Muscle layer of colon (tissue), 2 donors: ENCODE measurements around the gene SDHAF2.

Source experiments
- H3K27ac ChIP-seq: one replicate; pipeline ENCODE4 v1.7.0; 2013; ENCODE audit warnings: low read depth, mild to moderate bottlenecking, low read length, moderate library complexity
- H3K27me3 ChIP-seq, 2 donors: one replicate each; pipeline ENCODE4 v1.7.0; 2013; ENCODE audit warnings: low read length in 2 of 2, mild to moderate bottlenecking in 2 of 2; ENCODE audit not compliant: insufficient read depth in 2 of 2, control insufficient read depth in 1 of 2
- H3K36me3 ChIP-seq: one replicate; pipeline ENCODE4 v1.7.0; 2013; ENCODE audit warnings: mild to moderate bottlenecking, low read length; ENCODE audit not compliant: insufficient read depth
- H3K4me1 ChIP-seq: one replicate; pipeline ENCODE4 v1.7.0; 2013; ENCODE audit warnings: mild to moderate bottlenecking, low read length; ENCODE audit not compliant: insufficient read depth
- H3K4me3 ChIP-seq, 2 donors: one replicate each; pipeline ENCODE4 v1.7.0; 2013; ENCODE audit warnings: low read length in 2 of 2, low read depth in 1 of 2, mild to moderate bottlenecking in 1 of 2, moderate library complexity in 1 of 2
- H3K9ac ChIP-seq: one replicate; pipeline ENCODE4 v1.7.0; 2013; ENCODE audit warnings: low read length
- H3K9me3 ChIP-seq: one replicate; pipeline ENCODE4 v1.7.0; 2013; ENCODE audit warnings: mild to moderate bottlenecking, low read length
- donor health status: abdominal sarcoma.
- donor health status: Adenocarcinoma of cecum.

Gene SDHAF2

DNA sequence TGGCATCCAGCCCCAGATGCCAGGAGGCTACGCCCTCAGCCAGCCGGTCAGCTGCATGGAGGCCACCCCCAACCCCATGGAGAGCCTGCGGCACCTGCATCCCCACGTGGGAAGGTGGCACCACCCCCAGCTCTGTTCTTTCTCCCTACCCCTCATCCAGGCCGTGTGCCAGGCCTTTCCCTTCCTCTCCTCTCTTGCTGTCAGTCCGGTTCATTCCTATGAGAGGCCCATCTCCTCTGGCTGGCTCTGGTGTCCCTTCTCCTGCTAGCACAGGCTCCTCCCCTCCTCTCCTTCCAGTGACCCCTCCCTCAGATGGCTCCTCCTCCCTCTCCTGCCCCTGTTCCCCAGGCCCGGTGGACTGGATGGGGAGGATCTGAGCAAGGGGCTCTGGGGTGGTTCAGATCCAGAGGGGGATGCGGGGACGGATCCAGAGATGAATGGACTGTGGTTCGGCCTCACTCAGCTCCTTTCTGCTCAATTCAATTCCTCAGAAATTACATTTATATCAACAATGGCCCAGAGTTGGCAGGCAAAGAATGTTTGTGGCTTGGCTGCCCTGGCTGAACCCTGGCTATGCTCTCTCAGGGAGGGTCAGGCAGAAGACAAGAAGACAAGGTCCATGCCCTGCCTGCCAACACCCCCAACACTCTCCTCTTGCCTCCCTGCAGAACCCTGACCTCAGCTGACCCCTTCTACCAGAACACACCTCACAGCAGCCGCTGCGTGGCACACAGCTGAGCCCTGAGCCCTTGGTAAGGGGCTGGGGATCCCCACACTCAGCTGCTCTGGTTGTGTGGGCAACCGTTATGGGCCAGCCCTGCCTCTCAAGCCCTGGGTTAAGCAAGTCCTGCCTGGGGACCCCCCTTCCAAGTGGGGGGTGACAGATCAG lies 60.2 kb downstream of the SDHAF2 start:
- Histone ChIP-seq H3K4me1 (peaks cover 22% of the 10 kb centered on the region), H3K36me3 (no peaks in the 10 kb centered on the region), H3K9ac (no peak overlapping the region), H3K27ac (peak overlapping the region; percentile 16), H3K27me3 (no peaks in the 10 kb centered on the region), H3K9me3 (no peaks in the 10 kb centered on the region), H3K4me3 (peak overlapping the region in 1 of 2 donors; percentile 6)

DNA sequence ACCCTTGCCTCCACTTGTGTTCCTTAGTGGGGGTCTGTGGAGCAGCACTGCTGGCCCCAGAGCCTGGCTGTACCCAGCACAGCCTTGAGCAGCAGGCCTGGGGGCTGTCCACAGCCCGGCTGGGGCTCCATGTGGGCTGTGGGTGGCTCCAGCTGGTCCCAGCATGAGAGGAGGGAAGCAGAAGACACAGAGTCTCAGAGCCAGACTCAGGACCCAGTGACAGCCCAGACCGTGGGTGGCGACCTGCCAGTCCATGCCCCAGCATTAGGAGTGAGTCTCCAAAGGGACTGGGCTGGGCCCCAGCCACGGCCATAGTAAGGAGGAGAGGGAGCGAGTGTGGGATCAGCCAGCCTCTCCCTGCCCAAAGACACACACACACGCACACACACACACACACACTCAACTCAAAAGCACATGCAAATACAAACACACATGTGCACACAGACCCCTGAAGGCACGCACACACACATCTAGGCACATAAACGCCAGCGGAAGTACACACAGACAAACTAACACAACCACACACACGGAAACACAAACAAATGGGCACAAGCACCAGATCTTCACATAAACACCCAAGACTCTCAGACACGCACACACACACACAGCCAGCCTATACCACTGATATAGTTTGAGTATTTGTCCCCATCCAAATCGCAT lies 61.9 kb downstream of the SDHAF2 start:
- Histone ChIP-seq H3K4me1 (peaks cover 22% of the 10 kb centered on the region), H3K27me3 (no peaks in the 10 kb centered on the region), H3K27ac (no peak overlapping the region), H3K4me3 (no peak overlapping the region), H3K36me3 (no peaks in the 10 kb centered on the region), H3K9me3 (no peaks in the 10 kb centered on the region), H3K9ac (no peak overlapping the region)

DNA sequence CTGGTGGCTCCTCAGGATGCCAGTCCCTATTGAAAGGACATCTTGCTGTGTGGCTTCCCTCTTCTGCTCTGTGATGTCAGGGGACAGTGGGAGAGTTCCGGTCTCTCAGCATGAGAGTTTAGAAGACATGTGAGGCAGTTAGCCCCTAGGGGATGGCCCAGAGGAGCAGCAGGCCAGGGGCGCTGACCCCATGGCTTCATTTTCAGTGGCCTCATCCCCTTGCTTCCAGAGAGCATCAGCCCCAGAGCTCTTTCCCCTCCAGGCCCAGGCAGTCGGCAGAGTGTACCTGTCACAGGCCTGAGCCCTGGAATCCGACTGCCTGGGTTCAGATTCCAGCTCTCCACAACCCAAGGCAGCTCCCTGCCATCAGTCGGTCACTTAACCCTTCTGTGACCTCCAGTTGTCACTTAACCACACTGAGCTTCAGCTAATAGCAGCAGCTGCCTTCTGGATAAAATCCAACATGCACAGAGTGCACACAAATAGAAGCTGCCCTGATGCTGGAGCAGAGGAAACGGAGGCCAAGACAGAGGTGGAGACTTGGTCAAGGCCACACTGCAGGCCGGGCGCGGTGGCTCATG lies 64.5 kb downstream of the SDHAF2 start:
- Histone ChIP-seq H3K27me3 (no peaks in the 10 kb centered on the region), H3K4me1 (peaks cover 15% of the 10 kb centered on the region), H3K36me3 (no peaks in the 10 kb centered on the region), H3K27ac (no peak overlapping the region), H3K9me3 (no peaks in the 10 kb centered on the region), H3K9ac (no peak overlapping the region), H3K4me3 (no peak overlapping the region)

DNA sequence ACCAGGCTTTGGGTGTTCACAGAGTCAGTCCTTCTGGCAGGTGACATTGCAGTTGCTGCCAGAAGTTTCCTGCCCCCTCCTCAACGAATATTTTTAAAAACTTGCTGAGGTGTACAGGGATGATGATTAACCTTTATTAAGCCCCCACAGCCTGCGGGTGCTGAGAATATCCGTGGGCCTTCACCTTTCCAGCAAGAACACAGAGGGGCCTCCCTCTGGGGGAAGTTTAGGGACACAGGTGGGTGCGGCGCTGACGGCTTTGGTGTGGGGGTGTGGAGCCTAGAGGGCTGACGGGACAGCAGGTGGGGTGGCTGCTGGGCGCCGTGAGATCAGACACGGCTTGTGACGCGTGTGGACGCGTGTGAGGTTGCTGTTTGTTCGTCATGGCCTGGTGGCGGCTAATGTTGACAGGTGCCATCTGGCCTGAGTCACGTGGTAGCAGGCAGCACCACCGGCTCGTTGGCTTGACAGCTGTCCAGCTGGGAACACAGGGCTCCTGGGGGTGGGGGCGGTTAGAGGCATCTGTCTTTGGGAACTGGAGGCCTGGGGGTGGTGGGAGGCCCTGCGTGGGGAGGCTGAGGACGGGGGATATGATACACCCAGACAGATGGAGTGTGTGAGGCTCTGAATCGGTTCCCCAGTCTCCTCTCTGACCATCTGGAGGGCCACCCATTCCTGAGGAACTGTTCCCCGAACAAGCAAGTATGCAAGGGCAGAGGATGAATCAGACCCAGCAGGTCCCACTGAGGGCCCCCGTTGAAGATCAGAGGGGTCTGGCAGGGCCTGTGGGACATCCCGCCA lies 66.1 kb downstream of the SDHAF2 start:
- Histone ChIP-seq H3K9me3 (no peaks in the 10 kb centered on the region), H3K36me3 (no peaks in the 10 kb centered on the region), H3K4me3 (no peak overlapping the region), H3K27me3 (no peaks in the 10 kb centered on the region), H3K27ac (no peak overlapping the region), H3K9ac (no peak overlapping the region), H3K4me1 (no peaks in the 10 kb centered on the region)
